ENCODE data around the gene DYNC2I2.

GRCh38 chr9:128683340-128684064, 26.9 kb upstream of the DYNC2I2 start:
- peak in 1 of 2 donors; percentile 42 for TF ChIP-seq POLR2A (IDR thresholded peaks at IDR 0.05)
- TF ChIP-seq, protein P1, sequence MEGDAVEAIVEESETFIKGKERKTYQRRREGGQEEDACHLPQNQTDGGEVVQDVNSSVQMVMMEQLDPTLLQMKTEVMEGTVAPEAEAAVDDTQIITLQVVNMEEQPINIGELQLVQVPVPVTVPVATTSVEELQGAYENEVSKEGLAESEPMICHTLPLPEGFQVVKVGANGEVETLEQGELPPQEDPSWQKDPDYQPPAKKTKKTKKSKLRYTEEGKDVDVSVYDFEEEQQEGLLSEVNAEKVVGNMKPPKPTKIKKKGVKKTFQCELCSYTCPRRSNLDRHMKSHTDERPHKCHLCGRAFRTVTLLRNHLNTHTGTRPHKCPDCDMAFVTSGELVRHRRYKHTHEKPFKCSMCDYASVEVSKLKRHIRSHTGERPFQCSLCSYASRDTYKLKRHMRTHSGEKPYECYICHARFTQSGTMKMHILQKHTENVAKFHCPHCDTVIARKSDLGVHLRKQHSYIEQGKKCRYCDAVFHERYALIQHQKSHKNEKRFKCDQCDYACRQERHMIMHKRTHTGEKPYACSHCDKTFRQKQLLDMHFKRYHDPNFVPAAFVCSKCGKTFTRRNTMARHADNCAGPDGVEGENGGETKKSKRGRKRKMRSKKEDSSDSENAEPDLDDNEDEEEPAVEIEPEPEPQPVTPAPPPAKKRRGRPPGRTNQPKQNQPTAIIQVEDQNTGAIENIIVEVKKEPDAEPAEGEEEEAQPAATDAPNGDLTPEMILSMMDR (IDR thresholded peaks at IDR 0.05): no peak

All from adrenal gland (tissue), 5 donors.